ENCODE results near the gene ZNF529. TPM values are rescaled to one million over a fixed set of nuclear protein-coding genes. Genes with fewer than 3 reads are reported as not detected.

Gene ZNF529
- total RNA-seq (2022; extraction: Qiagen RNA extraction; ENCODE audit: low read depth) = 1.8 to 3.3 TPM (median 2.6 TPM) in 5 replicates

DNA sequence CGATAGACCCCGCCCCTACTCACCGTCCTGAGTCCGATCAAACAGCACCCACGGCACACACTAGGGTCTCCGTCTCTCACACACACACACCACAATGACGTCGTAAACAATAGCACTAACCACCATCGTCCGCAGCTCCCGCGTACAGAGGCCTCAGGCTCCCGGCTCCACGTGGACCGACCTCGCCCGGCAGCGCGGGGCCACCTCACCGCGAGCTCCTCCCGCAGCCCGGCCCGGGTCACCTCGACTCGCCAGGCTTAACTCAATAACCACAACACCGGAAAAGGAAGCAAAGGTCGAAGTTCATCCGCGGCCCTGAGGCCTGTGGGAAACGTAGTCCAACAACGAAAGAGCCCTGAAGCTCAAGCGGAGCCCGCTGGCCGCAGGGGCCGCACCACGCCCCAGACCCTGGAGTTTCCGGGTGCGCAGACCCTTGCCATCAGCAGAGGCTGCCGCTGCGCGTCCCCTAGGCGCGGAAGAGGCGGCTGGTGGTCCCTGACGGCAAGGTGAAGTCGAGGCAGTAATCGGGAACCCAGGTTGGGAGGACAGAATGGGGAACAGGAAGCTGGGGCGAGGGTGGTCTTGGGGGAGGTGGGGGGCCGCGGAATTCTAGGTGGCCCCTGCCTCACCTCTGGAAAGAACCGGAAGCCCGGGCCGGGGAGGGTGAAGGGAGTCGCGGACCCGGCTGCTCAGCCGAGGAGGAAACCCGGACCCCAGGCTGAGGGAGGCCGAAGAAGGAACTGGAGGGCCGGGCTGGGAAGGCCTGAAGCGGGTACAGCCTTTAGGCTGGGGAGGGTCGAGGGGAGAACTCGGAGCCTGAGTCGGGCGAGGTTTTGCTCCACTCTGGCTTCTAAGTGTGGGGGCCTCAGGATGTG is at the start of gene ZNF529:
TSS of gene ZNF529 (minus strand) at position 273 of the 875 bp plus-strand sequence. CDS start 946 bp downstream, outside the sequence.

GRCh38 chr19:36605101-36605876 is 32.2 kb upstream of the ZNF529 start, which contains the start of gene ZNF382:
Gene ZNF382, plus strand, starts transcription at chr19:36605313. Its CDS starts 4,602 bp downstream, at chr19:36609915.

DNA sequence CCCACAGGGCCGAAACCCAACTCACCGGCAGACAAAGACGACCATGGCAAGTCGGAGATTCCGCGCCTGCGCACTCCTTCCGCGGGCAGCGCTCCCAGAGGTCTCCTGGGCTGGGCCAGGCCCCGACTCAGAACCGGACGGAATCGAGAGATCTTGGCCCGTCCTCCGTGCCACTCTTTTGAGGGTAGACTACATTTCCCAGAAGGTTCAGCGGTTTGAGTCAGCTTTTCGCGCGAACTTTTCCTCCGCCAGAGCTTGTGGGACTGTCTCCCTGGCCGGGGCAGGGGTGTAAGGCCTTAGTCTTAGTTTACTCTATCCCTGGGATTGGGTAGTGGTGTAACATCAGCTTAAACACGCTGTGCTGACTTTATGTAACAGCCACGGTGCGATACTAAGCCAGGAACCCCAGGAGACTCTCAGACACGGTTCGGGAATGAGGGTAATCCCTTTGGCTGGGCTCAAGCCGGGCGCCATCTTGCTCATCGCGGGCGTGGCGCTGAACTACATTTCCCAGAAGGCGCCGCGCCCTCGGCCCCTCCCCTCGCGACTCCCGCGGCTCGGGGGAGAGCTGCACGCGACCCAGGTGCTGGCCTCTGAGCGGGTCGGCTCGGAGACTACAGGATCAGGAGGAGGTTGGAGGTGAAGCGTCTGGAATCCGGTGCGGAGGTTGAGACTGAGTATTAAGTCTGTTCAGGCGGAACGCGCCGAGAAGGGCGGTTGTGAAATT is 44.7 kb downstream of the ZNF529 start, which contains the start of gene ZNF260:
TSS of gene ZNF260 (minus strand) at position 78 of the 727 bp plus-strand sequence. CDS start 13,033 bp downstream, outside the sequence.

Other genes with a start within 250 kb of the ZNF529 start
- gene ZFP14, start 194.1 kb downstream of the ZNF529 start, total RNA-seq (2022; extraction: Qiagen RNA extraction; ENCODE audit: low read depth) = 1.8 to 2.5 TPM (median 2.3 TPM) in 5 replicates
- 1.6 to 2.2 TPM (median 1.9 TPM) in 5 replicates for gene ZFP82, start 154.6 kb downstream of the ZNF529 start, total RNA-seq (2022; extraction: Qiagen RNA extraction; ENCODE audit: low read depth)
- gene ZNF566, start 83.7 kb downstream of the ZNF529 start, total RNA-seq (2022; extraction: Qiagen RNA extraction; ENCODE audit: low read depth) = 7.2 to 9.2 TPM (median 8.3 TPM) in 5 replicates
- gene ZNF260, start 45.0 kb downstream of the ZNF529 start, total RNA-seq (2022; extraction: Qiagen RNA extraction; ENCODE audit: low read depth) = 6.3 to 14.2 TPM (median 8.1 TPM) in 5 replicates
- 0.03 to 0.10 TPM (median 0.07 TPM) in 3 of 5 replicates, not detected in the others for gene ZNF382, start 32.0 kb upstream of the ZNF529 start, total RNA-seq (2022; extraction: Qiagen RNA extraction; ENCODE audit: low read depth)
- gene ZNF461, start 93.5 kb upstream of the ZNF529 start, total RNA-seq (2022; extraction: Qiagen RNA extraction; ENCODE audit: low read depth) = 4.9 to 8.0 TPM (median 7.5 TPM) in 5 replicates
- gene ZNF567, start 114.3 kb upstream of the ZNF529 start, total RNA-seq (2022; extraction: Qiagen RNA extraction; ENCODE audit: low read depth) = 7.2 to 10.2 TPM (median 9.6 TPM) in 5 replicates
- gene ZNF850, start 199.5 kb upstream of the ZNF529 start, total RNA-seq (2022; extraction: Qiagen RNA extraction; ENCODE audit: low read depth) = 0.27 to 1.0 TPM (median 0.47 TPM) in 5 replicates